Endodermal cell (in vitro differentiated cells): ENCODE results near the gene FOXO6. TPM values are rescaled to one million over a fixed set of nuclear protein-coding genes. Genes with fewer than 3 reads are reported as not detected.

Source experiments
- DNase-seq: peaks from one replicate; pipeline ENCODE4 v3.0.0-alpha.2; 2017
- H3K27ac ChIP-seq: 2 replicates; pipeline ENCODE4 v1.5.1; 2013; ENCODE audit warnings: mild to moderate bottlenecking, low read depth, low read length, moderate library complexity
- H3K27me3 ChIP-seq: 2 replicates; pipeline ENCODE4 v1.6.1; 2013; ENCODE audit warnings: mild to moderate bottlenecking, low read length, moderate library complexity; ENCODE audit not compliant: insufficient read depth, control insufficient read depth, poor library complexity, severe bottlenecking
- H3K36me3 ChIP-seq: 2 replicates; pipeline ENCODE4 v1.7.0; 2013; ENCODE audit warnings: mild to moderate bottlenecking, low read length, moderate library complexity; ENCODE audit not compliant: control insufficient read depth, insufficient read depth
- H3K4me1 ChIP-seq: one replicate; pipeline ENCODE4 v1.7.0; 2013; ENCODE audit warnings: low read length; ENCODE audit not compliant: control insufficient read depth, insufficient read depth
- H3K4me3 ChIP-seq: 2 replicates; pipeline ENCODE4 v1.5.1; 2013; ENCODE audit warnings: mild to moderate bottlenecking, low read length, moderate library complexity
- H3K9ac ChIP-seq: 2 replicates; pipeline ENCODE4 v1.6.1; 2013; ENCODE audit warnings: mild to moderate bottlenecking, low read length, moderate library complexity; ENCODE audit not compliant: poor library complexity, severe bottlenecking; ENCODE audit errors: extremely low read depth
- H3K9me3 ChIP-seq: 2 replicates; pipeline ENCODE4 v1.6.1; 2013; ENCODE audit warnings: mild to moderate bottlenecking, low read length, moderate library complexity; ENCODE audit not compliant: control insufficient read depth
- H3K27ac Mint-ChIP-seq: 2 replicates; pipeline ENCODE4 v1.8.0; 2020; ENCODE audit warnings: mixed read lengths
- H3K27me3 Mint-ChIP-seq: 2 replicates; pipeline ENCODE4 v1.8.0; 2021; ENCODE audit warnings: mild to moderate bottlenecking, mixed read lengths; ENCODE audit not compliant: insufficient read depth
- H3K36me3 Mint-ChIP-seq: 2 replicates; pipeline ENCODE4 v1.8.0; 2020; ENCODE audit warnings: low read depth, mixed read lengths
- H3K4me1 Mint-ChIP-seq: 2 replicates; pipeline ENCODE4 v1.8.0; 2020; ENCODE audit warnings: mixed read lengths
- H3K4me3 Mint-ChIP-seq: 2 replicates; pipeline ENCODE4 v1.8.0; 2020; ENCODE audit warnings: mild to moderate bottlenecking, moderate library complexity, mixed read lengths
- H3K9me3 Mint-ChIP-seq: 2 replicates; pipeline ENCODE4 v1.8.0; 2020; ENCODE audit warnings: mild to moderate bottlenecking, mixed read lengths
- CTCF ChIP-seq: fragments of 200-600 bp; sonication (generic); conservative IDR thresholded peaks from 2 replicates; pipeline ENCODE4 v1.5.0; 2021; ENCODE audit warnings: antibody characterized with exemption, mild to moderate bottlenecking
- WGBS, 2 experiments: methylation state at CpG; one replicate each; pipeline versions ENCODE4 v1.1.5 to v1.1.7; 2013; ENCODE audit warnings: missing lambda C conversion rate in 2 of 2, mixed read lengths in 1 of 2; ENCODE audit not compliant: insufficient coverage in 1 of 2, insufficient read length in 1 of 2; 5-methylcytosine and 5-hydroxymethylcytosine counted together
- total RNA-seq, 2 donors: library from RNA; stranded (reverse); fragmentation: NEBNext Ultra II Directional in 1 of 2; extraction: Animal tissue kit (Norgen Biotek cat#: 25700) in 1 of 2; gene quantifications; 2 replicates in 1 of 2; 3 replicates in 1 of 2; pipeline ENCODE4 v1.2.1, GENCODE V29; 2021

The FOXO6 gene
- total RNA-seq, 2 donors from 2014 or later: 1.7 to 1.8 TPM

GRCh38 chr1:41350055-41350378 lies 11.2 kb upstream of the FOXO6 start:
- 84 to 100% methylated on average over 1 to 2 of the region's 2 CpGs for WGBS, 2 experiments
- no peak for DNase-seq
- H3K4me1 Mint-ChIP-seq: peaks cover 24% of the 10 kb centered on the region
- Histone ChIP-seq H3K9me3 (no peaks in the 10 kb centered on the region), H3K27me3 (no peaks in the 10 kb centered on the region), H3K4me3 (no peak overlapping the region), H3K36me3 (no peaks in the 10 kb centered on the region), H3K9ac (no peak overlapping the region), H3K27ac (no peak overlapping the region), H3K4me1 (no peaks in the 10 kb centered on the region)
- H3K27ac Mint-ChIP-seq: no peak overlapping the region
- H3K27me3 Mint-ChIP-seq: peaks cover 20% of the 10 kb centered on the region
- H3K4me3 Mint-ChIP-seq: no peak overlapping the region
- no peaks in the 10 kb centered on the region for H3K9me3 Mint-ChIP-seq
- no peaks in the 10 kb centered on the region for H3K36me3 Mint-ChIP-seq
- TF ChIP-seq CTCF: no peak

- Mint-ChIP-seq H3K27ac (peak overlapping the region; percentile 52), H3K36me3 (no peaks in the 10 kb centered on the region), H3K9me3 (no peaks in the 10 kb centered on the region), H3K4me3 (no peak overlapping the region), H3K4me1 (peaks cover 24% of the 10 kb centered on the region), H3K27me3 (peaks cover 12% of the 10 kb centered on the region)
- H3K4me3 ChIP-seq: no peak overlapping the region
- no peak overlapping the region for H3K9ac ChIP-seq
- peak; percentile 41 for DNase-seq
- no peak overlapping the region for H3K27ac ChIP-seq
- no peaks in the 10 kb centered on the region for H3K4me1 ChIP-seq
- no peak for TF ChIP-seq CTCF
- H3K27me3 ChIP-seq: no peaks in the 10 kb centered on the region
- H3K9me3 ChIP-seq: no peaks in the 10 kb centered on the region
- WGBS, 2 experiments: 78 to 87% methylated on average over 3 to 6 of the region's 6 CpGs
- H3K36me3 ChIP-seq: no peaks in the 10 kb centered on the region
These were observed 9.7 kb upstream of the FOXO6 start for GRCh38 chr1:41351262-41352151.

- H3K27ac Mint-ChIP-seq: no peak overlapping the region
- H3K9me3 Mint-ChIP-seq: no peaks in the 10 kb centered on the region
- no peaks in the 10 kb centered on the region for H3K27me3 ChIP-seq
- peaks cover 38% of the 10 kb centered on the region for H3K4me1 Mint-ChIP-seq
- H3K4me1 ChIP-seq: no peaks in the 10 kb centered on the region
- no peak overlapping the region for H3K27ac ChIP-seq
- WGBS, 2 experiments: 86% methylated on average over 5 to 9 of the region's 9 CpGs
- peak; percentile 51 for DNase-seq
- no peak for TF ChIP-seq CTCF
- H3K4me3 Mint-ChIP-seq: no peak overlapping the region
- peaks cover 22% of the 10 kb centered on the region for H3K27me3 Mint-ChIP-seq
- no peaks in the 10 kb centered on the region for H3K9me3 ChIP-seq
- no peaks in the 10 kb centered on the region for H3K36me3 Mint-ChIP-seq
- H3K4me3 ChIP-seq: no peak overlapping the region
- H3K36me3 ChIP-seq: no peaks in the 10 kb centered on the region
- no peak overlapping the region for H3K9ac ChIP-seq
These were observed 7.5 kb upstream of the FOXO6 start for GRCh38 chr1:41353744-41354143.
